GM23338 (cell line): ENCODE data around the gene DDX31. TPM values are rescaled to one million over a fixed set of nuclear protein-coding genes. Genes with fewer than 3 reads are reported as not detected.

Source experiments
- ATAC-seq: fragments of 200-7000 bp; cut with Tn5 transposase; 3 replicates; pipeline ENCODE4 v1.9.1; 2020
- DNase-seq: peaks from one replicate; pipeline ENCODE4 v3.0.0-alpha.2; 2015; ENCODE audit warnings: low spot score
- H2AFZ ChIP-seq: fragments of 200-600 bp; sonication (generic); 2 replicates; pipeline ENCODE4 v1.8.0; 2016; ENCODE audit warnings: antibody characterized with exemption, mild to moderate bottlenecking, moderate library complexity
- H3F3A ChIP-seq: fragments of 200-600 bp; sonication (generic); replicated peaks from 2 replicates; pipeline ENCODE4 v1.8.0; 2017; ENCODE audit warnings: antibody characterized with exemption, mixed run types, low read depth
- H3K27ac ChIP-seq: fragments of 200-600 bp; sonication (generic); 2 replicates; pipeline ENCODE4 v1.6.1; 2016; ENCODE audit warnings: low read depth
- H3K27me3 ChIP-seq: fragments of 200-600 bp; sonication (generic); 2 replicates; pipeline ENCODE4 v1.8.0; 2016; ENCODE audit warnings: mild to moderate bottlenecking, mixed run types, moderate library complexity; ENCODE audit not compliant: insufficient read depth
- H3K36me3 ChIP-seq: fragments of 200-600 bp; sonication (generic); 2 replicates; pipeline ENCODE4 v1.8.0; 2016; ENCODE audit warnings: mild to moderate bottlenecking; ENCODE audit not compliant: insufficient read depth
- H3K4me1 ChIP-seq: fragments of 200-600 bp; sonication (generic); 2 replicates; pipeline ENCODE4 v1.8.0; 2016; ENCODE audit warnings: mild to moderate bottlenecking, moderate library complexity; ENCODE audit not compliant: insufficient read depth
- H3K4me2 ChIP-seq: fragments of 200-600 bp; sonication (generic); 2 replicates; pipeline ENCODE4 v1.7.1; 2017; ENCODE audit warnings: mixed run types
- H3K4me3 ChIP-seq: fragments of 200-600 bp; sonication (generic); 2 replicates; pipeline ENCODE4 v1.6.1; 2016; ENCODE audit warnings: mixed run types
- H3K79me2 ChIP-seq: fragments of 200-600 bp; sonication (generic); replicated peaks from 2 replicates; pipeline ENCODE4 v1.8.0; 2017; ENCODE audit warnings: mild to moderate bottlenecking; ENCODE audit not compliant: insufficient read depth
- H3K9me2 ChIP-seq: fragments of 200-600 bp; sonication (generic); 2 replicates; pipeline ENCODE4 v1.8.0; 2017; ENCODE audit not compliant: insufficient read depth
- H4K20me1 ChIP-seq: fragments of 200-600 bp; sonication (generic); replicated peaks from 2 replicates; pipeline ENCODE4 v1.8.0; 2017; ENCODE audit warnings: mild to moderate bottlenecking; ENCODE audit not compliant: insufficient read depth
- H3K27ac Mint-ChIP-seq: 2 replicates; pipeline ENCODE4 v1.8.0; 2020; ENCODE audit warnings: inconsistent platforms, mild to moderate bottlenecking, moderate library complexity, mixed read lengths
- H3K27me3 Mint-ChIP-seq: 3 replicates; pipeline ENCODE4 v1.8.0; 2022; ENCODE audit warnings: low read depth, mild to moderate bottlenecking, moderate library complexity, mixed read lengths, inconsistent platforms; ENCODE audit not compliant: insufficient read depth, poor library complexity
- H3K36me3 Mint-ChIP-seq: 3 replicates; pipeline ENCODE4 v1.8.0; 2021; ENCODE audit warnings: low read depth, mild to moderate bottlenecking, inconsistent platforms, moderate library complexity, mixed read lengths
- H3K4me1 Mint-ChIP-seq: 3 replicates; pipeline ENCODE4 v1.8.0; 2020; ENCODE audit warnings: mild to moderate bottlenecking, inconsistent platforms, mixed read lengths
- H3K4me3 Mint-ChIP-seq: 3 replicates; pipeline ENCODE4 v1.8.0; 2021; ENCODE audit warnings: moderate library complexity, mild to moderate bottlenecking, inconsistent platforms, mixed read lengths
- H3K9me3 Mint-ChIP-seq: 3 replicates; pipeline ENCODE4 v1.8.0; 2020; ENCODE audit warnings: moderate library complexity, mild to moderate bottlenecking, inconsistent platforms, mixed read lengths
- CREB1 ChIP-seq: fragments of 250-450 bp; sonication (Bioruptor Pico); IDR thresholded peaks from 2 replicates; pipeline ENCODE4 v1.5.0; 2020; ENCODE audit warnings: low read depth, mild to moderate bottlenecking, moderate library complexity
- EZH2 ChIP-seq: fragments of 200-600 bp; sonication (generic); IDR thresholded peaks from one replicate; pipeline ENCODE4 v1.8.0; 2017; ENCODE audit warnings: antibody characterized with exemption, mild to moderate bottlenecking, low read depth; ENCODE audit not compliant: unreplicated experiment
- EZH2phosphoT487 ChIP-seq: fragments of 200-600 bp; sonication (generic); IDR thresholded peaks from one replicate; pipeline ENCODE4 v1.8.1; 2018; ENCODE audit warnings: antibody characterized with exemption; ENCODE audit not compliant: unreplicated experiment
- JUNB ChIP-seq: IDR thresholded peaks from one replicate; pipeline ENCODE4 v1.6.1; 2016; ENCODE audit warnings: antibody characterized with exemption; ENCODE audit not compliant: unreplicated experiment
- NANOG ChIP-seq: IDR thresholded peaks from 2 replicates; pipeline ENCODE4 v1.6.1; 2016; ENCODE audit warnings: antibody characterized with exemption, borderline replicate concordance
- POLR2AphosphoS5 ChIP-seq: IDR thresholded peaks from 2 replicates; pipeline ENCODE4 v1.6.1; 2016; ENCODE audit warnings: antibody characterized with exemption, low read depth
- STAT1 ChIP-seq: IDR thresholded peaks from one replicate; pipeline ENCODE4 v1.6.1; 2016; ENCODE audit warnings: antibody characterized with exemption; ENCODE audit not compliant: unreplicated experiment
- ZNF114 ChIP-seq: fragments of 250-450 bp; sonication (Bioruptor Pico); IDR thresholded peaks from 2 replicates; pipeline ENCODE4 v1.5.0; 2020; ENCODE audit warnings: mild to moderate bottlenecking, moderate library complexity
- ZNF331 ChIP-seq: fragments of 250-450 bp; sonication (Bioruptor Pico); IDR thresholded peaks from 2 replicates; pipeline ENCODE4 v1.5.0; 2020; ENCODE audit warnings: low read depth, mild to moderate bottlenecking, moderate library complexity
- polyA plus RNA-seq: library from polyadenylated mRNA; unstranded; fragments of >200 nt; fragmentation: Nextera tagmentation; extraction: Ambion mirVana; gene quantifications from 2 replicates; pipeline ENCODE4 v1.2.1, GENCODE V29; 2016
- total RNA-seq: library from RNA; depleted of rRNA; stranded (reverse); fragments of >200 nt; shearing (Covaris generic); gene quantifications from 2 replicates; pipeline ENCODE4 v1.2.3, GENCODE V29; 2014
- TF ChIP-seq, protein P1 (sequence below): fragments of 250-450 bp; sonication (Bioruptor Pico); IDR thresholded peaks from 2 replicates; pipeline ENCODE4 v1.5.0; 2020; ENCODE audit warnings: mild to moderate bottlenecking, moderate library complexity
- TF ChIP-seq, protein P2 (sequence below): IDR thresholded peaks from one replicate; pipeline ENCODE4 v1.6.1; 2018; ENCODE audit warnings: antibody characterized with exemption; ENCODE audit not compliant: unreplicated experiment
- TF ChIP-seq, protein P3 (sequence below): IDR thresholded peaks from 2 replicates; pipeline ENCODE4 v1.6.1; 2016; ENCODE audit warnings: antibody characterized with exemption
- TF ChIP-seq, protein P4 (sequence below), 2 experiments: fragments of 200-600 bp in 1 of 2; sonication (generic) in 1 of 2; conservative IDR thresholded peaks; 2 replicates each; pipeline versions ENCODE4 v1.5.1 to v1.6.1; 2016 to 2017; ENCODE audit warnings: antibody characterized with exemption in 2 of 2, low read depth in 2 of 2, mild to moderate bottlenecking in 2 of 2, moderate library complexity in 1 of 2

Gene DDX31
- total and polyA plus RNA-seq, 2 experiments from 2014 or later: 14.8 to 23.5 TPM

DNA sequence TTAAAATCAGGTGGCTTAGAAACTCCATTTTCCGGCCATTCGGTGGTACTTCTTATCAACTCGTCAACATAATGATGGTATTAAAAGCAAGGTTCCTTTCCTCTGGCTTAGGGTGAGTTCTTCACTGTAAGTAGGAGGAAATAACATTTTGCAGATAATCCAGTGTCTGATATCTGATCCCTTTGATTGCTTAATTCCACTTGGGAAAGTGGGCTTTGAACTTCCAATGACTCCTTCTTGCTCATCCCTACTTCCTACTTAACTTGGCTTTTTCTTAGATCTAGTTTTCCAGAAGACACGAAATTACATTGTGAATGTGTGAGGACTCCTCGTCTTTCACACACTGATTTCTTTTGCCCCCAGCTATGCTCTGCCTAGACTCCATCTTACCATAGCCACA lies 31.5 kb downstream of the DDX31 start:
- no peak for DNase-seq
- ATAC-seq: no peak
- Mint-ChIP-seq H3K4me1 (no peaks in the 10 kb centered on the region), H3K27me3 (no peaks in the 10 kb centered on the region), H3K4me3 (no peak overlapping the region), H3K9me3 (no peaks in the 10 kb centered on the region), H3K27ac (no peak overlapping the region), H3K36me3 (peaks cover 51% of the 10 kb centered on the region)
- Histone ChIP-seq H3K4me2 (no peak overlapping the region), H3K27me3 (no peaks in the 10 kb centered on the region), H3K9me2 (no peaks in the 10 kb centered on the region), H3K36me3 (0 out of 2 replicates have a peak, but pooled peaks cover 6% of the 10 kb centered on the region), H3K79me2 (no peaks in the 10 kb centered on the region), H4K20me1 (peaks cover 14% of the 10 kb centered on the region), H3K4me3 (no peak overlapping the region), H2AFZ (no peak overlapping the region), H3F3A (no peaks in the 10 kb centered on the region), H3K27ac (no peak overlapping the region), H3K4me1 (no peaks in the 10 kb centered on the region)
- TF ChIP-seq, protein P1, sequence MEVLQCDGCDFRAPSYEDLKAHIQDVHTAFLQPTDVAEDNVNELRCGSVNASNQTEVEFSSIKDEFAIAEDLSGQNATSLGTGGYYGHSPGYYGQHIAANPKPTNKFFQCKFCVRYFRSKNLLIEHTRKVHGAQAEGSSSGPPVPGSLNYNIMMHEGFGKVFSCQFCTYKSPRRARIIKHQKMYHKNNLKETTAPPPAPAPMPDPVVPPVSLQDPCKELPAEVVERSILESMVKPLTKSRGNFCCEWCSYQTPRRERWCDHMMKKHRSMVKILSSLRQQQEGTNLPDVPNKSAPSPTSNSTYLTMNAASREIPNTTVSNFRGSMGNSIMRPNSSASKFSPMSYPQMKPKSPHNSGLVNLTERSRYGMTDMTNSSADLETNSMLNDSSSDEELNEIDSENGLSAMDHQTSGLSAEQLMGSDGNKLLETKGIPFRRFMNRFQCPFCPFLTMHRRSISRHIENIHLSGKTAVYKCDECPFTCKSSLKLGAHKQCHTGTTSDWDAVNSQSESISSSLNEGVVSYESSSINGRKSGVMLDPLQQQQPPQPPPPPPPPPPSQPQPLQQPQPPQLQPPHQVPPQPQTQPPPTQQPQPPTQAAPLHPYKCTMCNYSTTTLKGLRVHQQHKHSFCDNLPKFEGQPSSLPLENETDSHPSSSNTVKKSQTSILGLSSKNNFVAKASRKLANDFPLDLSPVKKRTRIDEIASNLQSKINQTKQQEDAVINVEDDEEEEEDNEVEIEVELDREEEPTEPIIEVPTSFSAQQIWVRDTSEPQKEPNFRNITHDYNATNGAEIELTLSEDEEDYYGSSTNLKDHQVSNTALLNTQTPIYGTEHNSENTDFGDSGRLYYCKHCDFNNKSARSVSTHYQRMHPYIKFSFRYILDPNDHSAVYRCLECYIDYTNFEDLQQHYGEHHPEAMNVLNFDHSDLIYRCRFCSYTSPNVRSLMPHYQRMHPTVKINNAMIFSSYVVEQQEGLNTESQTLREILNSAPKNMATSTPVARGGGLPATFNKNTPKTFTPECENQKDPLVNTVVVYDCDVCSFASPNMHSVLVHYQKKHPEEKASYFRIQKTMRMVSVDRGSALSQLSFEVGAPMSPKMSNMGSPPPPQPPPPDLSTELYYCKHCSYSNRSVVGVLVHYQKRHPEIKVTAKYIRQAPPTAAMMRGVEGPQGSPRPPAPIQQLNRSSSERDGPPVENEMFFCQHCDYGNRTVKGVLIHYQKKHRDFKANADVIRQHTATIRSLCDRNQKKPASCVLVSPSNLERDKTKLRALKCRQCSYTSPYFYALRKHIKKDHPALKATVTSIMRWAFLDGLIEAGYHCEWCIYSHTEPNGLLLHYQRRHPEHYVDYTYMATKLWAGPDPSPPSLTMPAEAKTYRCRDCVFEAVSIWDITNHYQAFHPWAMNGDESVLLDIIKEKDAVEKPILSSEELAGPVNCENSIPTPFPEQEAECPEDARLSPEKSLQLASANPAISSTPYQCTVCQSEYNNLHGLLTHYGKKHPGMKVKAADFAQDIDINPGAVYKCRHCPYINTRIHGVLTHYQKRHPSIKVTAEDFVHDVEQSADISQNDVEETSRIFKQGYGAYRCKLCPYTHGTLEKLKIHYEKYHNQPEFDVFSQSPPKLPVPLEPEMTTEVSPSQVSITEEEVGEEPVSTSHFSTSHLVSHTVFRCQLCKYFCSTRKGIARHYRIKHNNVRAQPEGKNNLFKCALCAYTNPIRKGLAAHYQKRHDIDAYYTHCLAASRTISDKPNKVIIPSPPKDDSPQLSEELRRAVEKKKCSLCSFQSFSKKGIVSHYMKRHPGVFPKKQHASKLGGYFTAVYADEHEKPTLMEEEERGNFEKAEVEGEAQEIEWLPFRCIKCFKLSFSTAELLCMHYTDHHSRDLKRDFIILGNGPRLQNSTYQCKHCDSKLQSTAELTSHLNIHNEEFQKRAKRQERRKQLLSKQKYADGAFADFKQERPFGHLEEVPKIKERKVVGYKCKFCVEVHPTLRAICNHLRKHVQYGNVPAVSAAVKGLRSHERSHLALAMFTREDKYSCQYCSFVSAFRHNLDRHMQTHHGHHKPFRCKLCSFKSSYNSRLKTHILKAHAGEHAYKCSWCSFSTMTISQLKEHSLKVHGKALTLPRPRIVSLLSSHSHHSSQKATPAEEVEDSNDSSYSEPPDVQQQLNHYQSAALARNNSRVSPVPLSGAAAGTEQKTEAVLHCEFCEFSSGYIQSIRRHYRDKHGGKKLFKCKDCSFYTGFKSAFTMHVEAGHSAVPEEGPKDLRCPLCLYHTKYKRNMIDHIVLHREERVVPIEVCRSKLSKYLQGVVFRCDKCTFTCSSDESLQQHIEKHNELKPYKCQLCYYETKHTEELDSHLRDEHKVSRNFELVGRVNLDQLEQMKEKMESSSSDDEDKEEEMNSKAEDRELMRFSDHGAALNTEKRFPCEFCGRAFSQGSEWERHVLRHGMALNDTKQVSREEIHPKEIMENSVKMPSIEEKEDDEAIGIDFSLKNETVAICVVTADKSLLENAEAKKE (CRISPR knock-in tag): no peak
- no peak for TF ChIP-seq STAT1
- no peak for TF ChIP-seq CREB1
- TF ChIP-seq EZH2phosphoT487: no peak
- TF ChIP-seq, protein P2, sequence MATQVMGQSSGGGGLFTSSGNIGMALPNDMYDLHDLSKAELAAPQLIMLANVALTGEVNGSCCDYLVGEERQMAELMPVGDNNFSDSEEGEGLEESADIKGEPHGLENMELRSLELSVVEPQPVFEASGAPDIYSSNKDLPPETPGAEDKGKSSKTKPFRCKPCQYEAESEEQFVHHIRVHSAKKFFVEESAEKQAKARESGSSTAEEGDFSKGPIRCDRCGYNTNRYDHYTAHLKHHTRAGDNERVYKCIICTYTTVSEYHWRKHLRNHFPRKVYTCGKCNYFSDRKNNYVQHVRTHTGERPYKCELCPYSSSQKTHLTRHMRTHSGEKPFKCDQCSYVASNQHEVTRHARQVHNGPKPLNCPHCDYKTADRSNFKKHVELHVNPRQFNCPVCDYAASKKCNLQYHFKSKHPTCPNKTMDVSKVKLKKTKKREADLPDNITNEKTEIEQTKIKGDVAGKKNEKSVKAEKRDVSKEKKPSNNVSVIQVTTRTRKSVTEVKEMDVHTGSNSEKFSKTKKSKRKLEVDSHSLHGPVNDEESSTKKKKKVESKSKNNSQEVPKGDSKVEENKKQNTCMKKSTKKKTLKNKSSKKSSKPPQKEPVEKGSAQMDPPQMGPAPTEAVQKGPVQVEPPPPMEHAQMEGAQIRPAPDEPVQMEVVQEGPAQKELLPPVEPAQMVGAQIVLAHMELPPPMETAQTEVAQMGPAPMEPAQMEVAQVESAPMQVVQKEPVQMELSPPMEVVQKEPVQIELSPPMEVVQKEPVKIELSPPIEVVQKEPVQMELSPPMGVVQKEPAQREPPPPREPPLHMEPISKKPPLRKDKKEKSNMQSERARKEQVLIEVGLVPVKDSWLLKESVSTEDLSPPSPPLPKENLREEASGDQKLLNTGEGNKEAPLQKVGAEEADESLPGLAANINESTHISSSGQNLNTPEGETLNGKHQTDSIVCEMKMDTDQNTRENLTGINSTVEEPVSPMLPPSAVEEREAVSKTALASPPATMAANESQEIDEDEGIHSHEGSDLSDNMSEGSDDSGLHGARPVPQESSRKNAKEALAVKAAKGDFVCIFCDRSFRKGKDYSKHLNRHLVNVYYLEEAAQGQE: no peak
- TF ChIP-seq, protein P3, sequence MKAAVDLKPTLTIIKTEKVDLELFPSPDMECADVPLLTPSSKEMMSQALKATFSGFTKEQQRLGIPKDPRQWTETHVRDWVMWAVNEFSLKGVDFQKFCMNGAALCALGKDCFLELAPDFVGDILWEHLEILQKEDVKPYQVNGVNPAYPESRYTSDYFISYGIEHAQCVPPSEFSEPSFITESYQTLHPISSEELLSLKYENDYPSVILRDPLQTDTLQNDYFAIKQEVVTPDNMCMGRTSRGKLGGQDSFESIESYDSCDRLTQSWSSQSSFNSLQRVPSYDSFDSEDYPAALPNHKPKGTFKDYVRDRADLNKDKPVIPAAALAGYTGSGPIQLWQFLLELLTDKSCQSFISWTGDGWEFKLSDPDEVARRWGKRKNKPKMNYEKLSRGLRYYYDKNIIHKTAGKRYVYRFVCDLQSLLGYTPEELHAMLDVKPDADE: no peak
- TF ChIP-seq POLR2AphosphoS5: no peak
- TF ChIP-seq NANOG: no peak
- no peak for TF ChIP-seq JUNB
- no peak for TF ChIP-seq ZNF114 (CRISPR knock-in tag)
- TF ChIP-seq EZH2: no peak
- TF ChIP-seq ZNF331 (CRISPR knock-in tag): no peak
- TF ChIP-seq, protein P4, sequence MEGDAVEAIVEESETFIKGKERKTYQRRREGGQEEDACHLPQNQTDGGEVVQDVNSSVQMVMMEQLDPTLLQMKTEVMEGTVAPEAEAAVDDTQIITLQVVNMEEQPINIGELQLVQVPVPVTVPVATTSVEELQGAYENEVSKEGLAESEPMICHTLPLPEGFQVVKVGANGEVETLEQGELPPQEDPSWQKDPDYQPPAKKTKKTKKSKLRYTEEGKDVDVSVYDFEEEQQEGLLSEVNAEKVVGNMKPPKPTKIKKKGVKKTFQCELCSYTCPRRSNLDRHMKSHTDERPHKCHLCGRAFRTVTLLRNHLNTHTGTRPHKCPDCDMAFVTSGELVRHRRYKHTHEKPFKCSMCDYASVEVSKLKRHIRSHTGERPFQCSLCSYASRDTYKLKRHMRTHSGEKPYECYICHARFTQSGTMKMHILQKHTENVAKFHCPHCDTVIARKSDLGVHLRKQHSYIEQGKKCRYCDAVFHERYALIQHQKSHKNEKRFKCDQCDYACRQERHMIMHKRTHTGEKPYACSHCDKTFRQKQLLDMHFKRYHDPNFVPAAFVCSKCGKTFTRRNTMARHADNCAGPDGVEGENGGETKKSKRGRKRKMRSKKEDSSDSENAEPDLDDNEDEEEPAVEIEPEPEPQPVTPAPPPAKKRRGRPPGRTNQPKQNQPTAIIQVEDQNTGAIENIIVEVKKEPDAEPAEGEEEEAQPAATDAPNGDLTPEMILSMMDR (conservative IDR thresholded peaks at IDR 0.05; ENCODE audit: low read depth in 2 of 2): no peak
